Measurements from ENCODE around the gene CMIP.
"Not testable (repeated sequence)": the region's sequence is repeated elsewhere in the genome, so short reads cannot be mapped to it uniquely, and the experiment has no call there.

The CMIP gene

DNA sequence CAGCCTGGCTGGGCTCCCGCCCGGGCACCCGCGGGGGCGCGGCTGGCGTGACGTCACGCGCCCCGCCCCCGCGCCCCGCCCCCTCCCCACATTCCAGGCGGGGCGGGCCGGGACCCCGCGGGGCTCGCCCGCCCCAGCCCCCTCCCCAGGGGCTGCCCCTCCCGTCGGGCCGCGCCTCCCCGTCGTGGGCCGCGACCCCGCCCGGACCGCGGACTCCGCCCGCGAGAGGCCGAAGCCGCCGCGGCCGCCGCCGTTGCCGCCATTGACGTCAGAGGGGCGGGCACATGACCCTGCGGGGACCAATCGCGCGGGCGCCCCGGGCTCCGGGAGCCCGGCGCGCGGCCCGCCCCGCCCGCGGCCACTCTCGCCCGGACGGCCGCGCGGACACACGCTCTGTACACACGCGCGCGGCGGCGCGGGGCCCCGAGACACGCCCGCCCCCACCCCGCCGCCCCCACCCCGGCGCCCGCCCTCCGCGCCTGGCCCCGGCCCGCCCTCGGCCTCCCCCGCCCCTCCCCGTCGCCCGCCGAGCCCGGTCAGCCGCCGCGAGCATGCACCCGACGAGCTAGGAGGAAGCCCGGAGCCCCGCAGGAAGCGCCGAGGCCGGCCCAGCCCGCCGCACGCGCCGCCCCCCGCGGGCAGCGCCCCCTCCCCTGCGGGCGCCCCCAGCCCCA lies at the start of gene CMIP:
Gene CMIP (plus strand): TSS at position 361 of the 674 bp plus-strand sequence.
- DNase-seq = peak; percentile 78 to 89

- DNase-seq = no peak
Observed at GRCh38 chr16:81394966-81395655, 49.5 kb upstream of the CMIP start.

DNA sequence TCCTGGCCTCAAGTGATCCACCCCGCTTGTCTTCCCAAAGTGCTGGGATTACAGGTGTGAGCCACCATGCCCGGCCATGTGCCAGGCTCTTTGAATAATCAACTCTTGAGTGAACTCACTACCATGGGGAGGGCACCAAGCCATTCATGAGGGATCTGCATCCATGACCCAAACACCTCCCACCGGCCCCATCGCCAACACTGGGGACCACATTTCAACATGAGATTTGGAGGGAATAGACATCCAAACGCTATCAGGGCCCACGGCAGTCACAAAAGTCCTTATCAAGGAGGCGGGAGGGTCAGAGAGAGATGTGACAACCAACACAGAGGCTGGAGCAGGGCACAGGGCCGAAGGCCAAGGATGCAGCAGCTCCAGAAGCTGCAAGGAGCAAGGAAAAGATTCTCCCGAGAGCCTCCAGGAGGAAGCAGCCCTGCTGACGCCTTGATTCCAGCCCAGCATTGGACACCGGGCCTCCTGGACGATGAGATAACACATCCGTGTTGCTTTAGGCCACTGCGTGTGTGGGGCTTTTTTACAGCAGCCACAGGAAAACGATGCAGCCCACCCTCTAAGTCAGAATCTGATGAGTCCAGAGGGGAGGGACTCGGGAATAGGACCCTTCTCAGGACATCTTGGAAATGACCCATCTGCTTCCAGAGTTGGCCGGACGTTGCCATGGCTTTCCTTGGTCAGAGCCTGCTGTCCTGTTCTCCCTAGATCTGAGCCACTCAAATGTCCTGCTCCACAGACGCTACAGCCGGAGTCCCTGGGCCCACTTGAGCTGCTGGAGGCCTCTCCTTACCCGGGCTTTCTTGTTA lies 47.3 kb upstream of the CMIP start:
- no peak for DNase-seq

- no peak for DNase-seq
Observed at GRCh38 chr16:81397879-81398520, 46.6 kb upstream of the CMIP start.

DNA sequence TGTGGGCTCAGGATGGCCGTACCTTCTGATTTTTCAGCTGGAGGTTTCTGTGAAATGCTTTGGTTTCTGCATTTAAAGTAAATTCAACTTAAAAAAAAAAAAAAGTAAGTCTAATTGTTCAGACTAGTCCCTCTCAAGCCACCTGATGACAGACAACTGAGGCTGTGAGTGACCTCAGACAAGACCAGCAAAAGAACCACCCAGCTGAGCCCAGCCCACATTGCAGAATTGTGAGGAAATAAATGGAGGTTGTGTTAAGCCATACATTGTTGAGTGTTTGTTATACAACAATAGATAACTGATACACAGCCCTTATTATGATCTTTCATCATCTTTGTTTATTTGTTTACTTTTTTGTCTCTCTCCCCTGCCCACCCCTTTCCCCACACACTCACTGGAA lies 44.7 kb upstream of the CMIP start:
- no peak for DNase-seq

DNA sequence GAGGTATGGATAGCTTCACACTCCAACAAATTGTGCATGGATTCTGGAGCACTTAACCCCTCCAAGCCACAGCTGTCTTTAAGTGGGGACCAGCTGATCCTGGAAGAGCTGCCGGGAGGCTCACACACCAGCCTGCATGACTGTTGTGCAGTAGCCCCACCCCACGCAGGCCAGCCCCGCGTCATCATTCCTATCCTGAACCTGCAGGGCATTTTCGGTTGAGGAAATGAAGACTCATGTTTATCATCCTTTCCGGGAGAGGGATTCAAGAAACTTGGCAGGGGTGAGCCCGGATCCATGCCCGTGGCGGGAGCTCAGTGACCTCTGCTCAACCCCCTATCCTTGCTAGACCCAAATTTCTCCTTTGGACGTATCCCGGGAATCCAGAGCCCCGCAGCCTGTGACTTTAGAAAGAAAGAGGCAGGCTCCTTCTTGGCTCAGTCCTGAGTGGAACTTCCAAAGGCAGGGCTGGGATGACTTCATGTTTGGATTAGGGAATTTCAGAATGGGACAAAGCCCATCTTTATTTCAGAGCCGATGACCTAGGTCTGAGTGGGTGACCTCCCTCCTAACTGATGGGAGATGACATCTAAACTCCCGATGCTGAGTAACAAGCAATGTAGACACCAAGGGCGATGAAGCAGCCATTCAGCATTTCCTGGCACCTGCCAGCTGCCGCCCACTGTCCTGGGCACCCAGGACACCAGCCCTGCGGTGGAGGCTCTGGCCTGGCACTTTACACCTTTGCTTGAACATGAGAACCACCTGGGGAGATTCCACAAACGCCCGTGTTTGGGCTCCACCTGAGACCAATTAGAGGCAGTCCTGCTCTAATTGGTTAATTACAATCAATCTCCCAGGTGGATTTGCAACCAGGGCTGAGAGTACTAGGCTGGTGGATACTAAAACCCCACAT lies 43.3 kb upstream of the CMIP start:
- no peak for DNase-seq

DNA sequence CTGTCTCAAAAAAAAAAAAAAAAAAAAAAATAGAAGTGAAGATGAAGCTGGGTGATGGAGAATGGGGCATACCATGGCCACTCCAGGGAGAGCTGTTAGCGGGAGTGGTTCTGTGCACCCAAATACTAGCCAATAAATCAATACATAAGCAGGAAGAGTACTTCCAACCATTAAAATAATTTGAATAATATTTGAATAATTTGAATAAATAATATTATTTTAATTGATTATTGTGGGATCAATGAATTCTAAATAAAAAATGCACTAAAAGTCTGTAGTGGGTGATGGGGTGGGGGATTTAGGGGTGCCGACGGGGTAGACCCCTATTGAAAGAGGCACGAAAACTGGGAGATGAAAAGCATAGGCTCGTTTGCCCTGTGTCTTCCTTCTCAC lies 41.4 kb upstream of the CMIP start:
- DNase-seq = no peak

GRCh38 chr16:81403601-81404391 lies 40.8 kb upstream of the CMIP start:
- DNase-seq = peak; percentile 80 to 85

DNA sequence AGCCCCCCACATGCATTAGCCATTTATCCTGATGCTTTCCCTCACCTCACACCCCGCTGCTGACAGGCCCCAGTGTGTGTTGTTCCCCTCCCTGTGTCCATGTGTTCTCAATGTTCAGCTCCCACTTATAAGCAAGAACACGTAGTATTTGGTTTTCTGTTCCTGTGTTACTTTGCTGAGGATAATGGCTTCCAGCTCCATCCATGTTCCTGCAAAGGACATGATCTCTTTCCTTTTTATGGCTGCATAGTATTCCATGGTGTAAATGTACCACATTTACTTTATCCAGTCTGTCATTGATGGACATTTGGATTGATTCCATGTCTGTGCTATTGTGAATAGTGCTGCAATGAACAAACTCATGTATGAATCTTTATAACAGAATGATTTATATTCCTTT lies 39.6 kb upstream of the CMIP start:
- DNase-seq = not testable (repeated sequence)

DNA sequence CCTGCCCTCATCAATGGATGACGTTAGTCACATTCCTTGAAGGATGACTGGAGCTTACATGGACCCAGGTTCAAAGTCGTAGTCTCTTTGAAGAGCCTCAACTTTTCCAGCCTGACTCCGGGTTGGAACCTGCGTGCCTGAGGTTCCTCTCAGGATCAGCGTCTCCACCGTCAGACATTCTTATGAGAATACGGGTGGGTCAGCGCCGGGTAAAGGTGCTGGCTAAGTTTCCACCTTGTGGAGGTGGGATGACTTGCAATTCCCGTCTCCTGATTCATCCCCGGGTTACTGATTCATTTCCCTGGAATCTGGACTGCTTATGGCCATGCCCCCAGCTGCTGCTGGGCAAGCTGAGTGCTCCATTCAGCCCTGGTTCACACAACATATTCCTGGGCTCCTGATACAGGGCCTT lies 38.9 kb upstream of the CMIP start:
- no peak for DNase-seq

- DNase-seq = no peak
Observed at GRCh38 chr16:81408409-81408950, 36.1 kb upstream of the CMIP start.

- DNase-seq = peak in 1 of 2 experiments; percentile 31
Observed at GRCh38 chr16:81409016-81409556, 35.5 kb upstream of the CMIP start.

DNA sequence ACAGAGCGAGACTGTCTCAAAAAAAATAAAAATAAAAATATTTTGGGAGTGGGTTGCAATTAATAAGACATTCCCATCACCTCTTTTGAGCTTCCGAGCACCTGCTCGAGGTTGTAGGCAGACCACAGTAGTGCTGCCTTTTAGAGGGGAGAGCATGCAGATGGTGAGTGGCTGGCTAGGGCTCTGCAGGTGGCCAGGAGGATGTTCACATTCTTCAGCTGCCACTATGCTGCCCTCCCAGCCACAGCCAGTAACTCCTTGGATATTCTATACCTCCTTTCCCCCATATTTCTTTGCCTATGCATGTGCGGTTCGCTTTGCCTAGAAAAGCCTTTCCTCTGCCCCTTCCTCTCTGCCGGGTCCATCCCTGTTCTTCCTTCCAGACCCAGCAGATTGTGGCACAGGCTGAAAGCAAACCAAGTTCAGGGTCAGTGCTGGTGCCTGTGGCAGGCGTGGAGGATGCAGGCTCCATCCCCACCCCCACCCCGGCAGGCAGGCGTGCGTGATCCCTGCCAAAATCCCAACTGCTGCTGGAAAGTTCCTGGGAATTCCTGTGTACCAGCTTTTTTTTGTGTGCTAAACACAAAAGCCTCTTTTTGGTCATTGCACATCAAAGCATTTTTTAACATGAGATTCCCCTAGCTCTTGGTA lies 33.8 kb upstream of the CMIP start:
- no peak for DNase-seq

DNA sequence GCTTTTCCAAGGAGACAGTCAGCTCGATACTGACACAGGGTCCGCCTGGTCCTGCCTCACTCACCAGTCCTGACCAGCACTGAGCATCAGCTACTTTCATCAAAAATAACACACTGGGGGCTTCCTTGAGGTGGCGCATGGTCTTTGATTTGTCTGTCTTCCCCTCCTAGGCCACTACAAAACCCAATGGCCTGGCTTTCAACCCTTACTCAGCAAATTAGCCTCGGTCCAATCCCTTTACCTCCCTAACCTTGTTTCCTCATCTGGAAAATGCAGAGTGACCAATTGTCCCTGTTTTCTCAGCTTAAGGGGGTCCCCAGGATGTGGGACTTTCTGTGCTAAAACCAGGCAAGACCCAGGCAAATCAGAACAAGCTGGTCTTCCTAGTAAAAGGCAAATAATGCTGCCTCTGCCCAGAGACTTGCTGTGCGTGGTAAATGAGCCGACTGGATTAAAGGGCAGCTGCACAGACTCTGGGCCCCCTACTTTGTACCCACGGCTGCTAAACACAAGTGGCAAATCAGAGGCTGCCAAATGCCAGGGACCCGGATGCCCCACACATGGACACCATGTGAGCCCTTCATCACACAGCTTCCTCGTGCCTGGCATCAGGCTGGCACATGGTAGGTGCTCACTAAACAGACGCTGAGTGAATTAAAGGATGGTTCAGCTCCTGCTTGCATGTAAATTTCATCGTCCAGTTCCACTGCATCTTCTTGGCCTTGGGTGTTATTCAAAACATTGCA lies 31.2 kb upstream of the CMIP start:
- DNase-seq = no peak

DNA sequence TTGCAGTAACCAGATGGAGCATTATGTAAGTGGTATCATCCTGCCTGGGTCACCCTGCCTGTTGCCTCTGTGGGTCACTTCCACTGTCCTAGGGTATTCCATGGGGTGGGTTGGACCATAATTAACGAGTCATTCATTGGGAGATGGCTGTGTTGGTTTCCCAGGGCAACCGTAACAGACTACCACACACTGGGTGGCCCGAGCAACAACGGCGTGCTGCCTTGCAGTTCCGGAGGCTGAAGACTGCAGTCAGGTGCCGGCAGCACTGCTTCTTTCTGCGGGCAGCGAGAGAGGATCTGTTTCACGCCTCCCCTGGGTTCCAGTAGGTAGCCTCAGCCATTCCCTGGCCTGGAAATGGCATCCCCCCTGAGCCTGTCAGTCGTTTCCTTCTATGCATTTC lies 28.9 kb upstream of the CMIP start:
- DNase-seq = no peak

GRCh38 chr16:81416749-81417148 lies 27.9 kb upstream of the CMIP start:
- no peak for DNase-seq

DNA sequence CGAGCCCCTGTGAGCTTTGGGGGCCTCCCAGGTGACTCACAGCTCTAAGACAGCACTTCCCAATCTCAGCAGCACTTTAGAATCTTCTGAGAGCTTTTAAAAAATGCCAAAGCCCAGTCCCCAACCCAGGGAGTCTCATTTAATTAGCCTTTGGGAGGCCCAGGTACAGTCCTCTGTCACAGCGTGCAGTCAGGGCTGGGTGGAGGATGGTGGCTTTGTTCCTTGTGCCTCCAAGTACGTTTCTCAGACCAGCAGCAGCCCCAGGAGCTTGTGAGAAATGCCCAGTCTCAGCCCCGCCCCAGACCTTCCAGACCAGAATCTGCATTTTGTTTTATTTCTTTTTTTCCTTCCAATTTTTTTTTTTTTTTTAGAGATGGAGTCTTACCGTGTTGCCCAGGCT lies 27.4 kb upstream of the CMIP start:
- DNase-seq = no peak

DNA sequence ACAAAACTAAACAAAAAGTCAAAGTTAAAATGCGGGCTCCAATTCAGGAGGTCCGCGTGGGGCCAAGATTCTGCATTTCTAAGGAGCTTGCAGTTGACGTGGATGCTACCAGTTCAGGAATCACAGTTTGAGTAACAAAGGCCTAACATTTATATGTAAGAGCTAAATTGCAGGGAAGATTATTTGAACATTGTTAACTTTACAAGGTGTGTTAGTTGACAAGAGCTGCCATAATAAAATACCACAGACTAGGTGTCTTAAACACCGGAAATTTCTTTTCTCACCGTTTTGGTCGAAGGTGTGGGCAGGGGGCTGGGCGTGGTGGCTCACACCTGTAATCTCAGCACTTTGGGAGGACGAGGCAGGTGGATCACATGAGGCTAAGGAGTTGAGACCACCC lies 24.8 kb upstream of the CMIP start:
- DNase-seq = no peak

DNA sequence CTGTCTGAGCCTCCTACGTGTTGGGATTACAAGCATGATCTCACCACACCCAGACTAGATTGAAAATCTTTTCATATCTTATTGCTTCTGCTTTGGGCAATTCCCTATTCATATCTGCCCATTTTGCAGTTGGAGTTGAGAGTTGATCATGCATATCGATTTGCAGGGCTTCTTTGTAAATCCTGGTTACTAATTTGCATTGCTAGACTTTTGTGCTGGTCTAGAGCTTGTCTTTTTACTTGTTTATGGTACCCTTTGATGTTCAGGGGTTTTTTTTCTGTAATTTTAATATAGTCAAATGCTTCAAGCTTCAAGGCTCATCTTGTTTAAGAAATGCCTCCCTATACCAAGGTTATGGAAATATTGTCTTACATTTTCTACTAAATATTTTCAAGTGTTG lies 23.5 kb upstream of the CMIP start:
- DNase-seq = no peak

GRCh38 chr16:81421536-81421935 lies 23.1 kb upstream of the CMIP start:
- no peak for DNase-seq

Data from SHP77 (cell line).